ENCODE results near the gene TRPM3. TPM values are rescaled to one million over a fixed set of nuclear protein-coding genes. Genes with fewer than 3 reads are reported as not detected.

The TRPM3 gene
- total and polyA plus RNA-seq, 4 donors: 0.07 to 0.89 (median 0.67) TPM

- no peaks in the 10 kb centered on the region for H3K9me3 ChIP-seq (ENCODE audit: control insufficient read depth in 4 of 4, low read length in 3 of 4)
- H3K36me3 ChIP-seq (ENCODE audit: control insufficient read depth in 4 of 4, insufficient read depth in 3 of 4, low read depth in 1 of 4, low read length in 3 of 4): no peaks in the 10 kb centered on the region
- no peak overlapping the region for H3K27ac ChIP-seq (ENCODE audit: low read depth in 1 of 2, low read length in 2 of 2)
- no peak for TF ChIP-seq NR2F2 (IDR thresholded peaks at IDR 0.05)
- no peak for TF ChIP-seq TAF1 (conservative IDR thresholded peaks at IDR 0.05)
- no peak for TF ChIP-seq RXRA (IDR thresholded peaks at IDR 0.05)
- TF ChIP-seq JUND (IDR thresholded peaks at IDR 0.05): no peak
- TF ChIP-seq FOXA1 (IDR thresholded peaks at IDR 0.05): no peak
- TF ChIP-seq ZBTB33 (IDR thresholded peaks at IDR 0.05): no peak
- no peak for TF ChIP-seq HNF4G (IDR thresholded peaks at IDR 0.05)
- TF ChIP-seq, protein P1, sequence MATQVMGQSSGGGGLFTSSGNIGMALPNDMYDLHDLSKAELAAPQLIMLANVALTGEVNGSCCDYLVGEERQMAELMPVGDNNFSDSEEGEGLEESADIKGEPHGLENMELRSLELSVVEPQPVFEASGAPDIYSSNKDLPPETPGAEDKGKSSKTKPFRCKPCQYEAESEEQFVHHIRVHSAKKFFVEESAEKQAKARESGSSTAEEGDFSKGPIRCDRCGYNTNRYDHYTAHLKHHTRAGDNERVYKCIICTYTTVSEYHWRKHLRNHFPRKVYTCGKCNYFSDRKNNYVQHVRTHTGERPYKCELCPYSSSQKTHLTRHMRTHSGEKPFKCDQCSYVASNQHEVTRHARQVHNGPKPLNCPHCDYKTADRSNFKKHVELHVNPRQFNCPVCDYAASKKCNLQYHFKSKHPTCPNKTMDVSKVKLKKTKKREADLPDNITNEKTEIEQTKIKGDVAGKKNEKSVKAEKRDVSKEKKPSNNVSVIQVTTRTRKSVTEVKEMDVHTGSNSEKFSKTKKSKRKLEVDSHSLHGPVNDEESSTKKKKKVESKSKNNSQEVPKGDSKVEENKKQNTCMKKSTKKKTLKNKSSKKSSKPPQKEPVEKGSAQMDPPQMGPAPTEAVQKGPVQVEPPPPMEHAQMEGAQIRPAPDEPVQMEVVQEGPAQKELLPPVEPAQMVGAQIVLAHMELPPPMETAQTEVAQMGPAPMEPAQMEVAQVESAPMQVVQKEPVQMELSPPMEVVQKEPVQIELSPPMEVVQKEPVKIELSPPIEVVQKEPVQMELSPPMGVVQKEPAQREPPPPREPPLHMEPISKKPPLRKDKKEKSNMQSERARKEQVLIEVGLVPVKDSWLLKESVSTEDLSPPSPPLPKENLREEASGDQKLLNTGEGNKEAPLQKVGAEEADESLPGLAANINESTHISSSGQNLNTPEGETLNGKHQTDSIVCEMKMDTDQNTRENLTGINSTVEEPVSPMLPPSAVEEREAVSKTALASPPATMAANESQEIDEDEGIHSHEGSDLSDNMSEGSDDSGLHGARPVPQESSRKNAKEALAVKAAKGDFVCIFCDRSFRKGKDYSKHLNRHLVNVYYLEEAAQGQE (IDR thresholded peaks at IDR 0.05): no peak
- TF ChIP-seq SP1 (IDR thresholded peaks at IDR 0.05): no peak
- TF ChIP-seq FOXA2 (IDR thresholded peaks at IDR 0.05): no peak
- no peak for TF ChIP-seq HNF4A (conservative IDR thresholded peaks at IDR 0.05)
- no peak for TF ChIP-seq RAD21 (IDR thresholded peaks at IDR 0.05)
- no peak overlapping the region for H3K9ac ChIP-seq (ENCODE audit: low read depth in 1 of 2, low read length in 2 of 2)
- 86% methylated on average over 8 of the region's 8 CpGs for WGBS
- H3K4me1 ChIP-seq (ENCODE audit: control insufficient read depth in 4 of 4, insufficient read depth in 4 of 4, low read length in 3 of 4): no peaks in the 10 kb centered on the region
- H3K4me3 ChIP-seq (ENCODE audit: low read depth in 1 of 3, low read length in 3 of 3): no peak overlapping the region
- DNase-seq (ENCODE audit: low spot score): no peak
- no peaks in the 10 kb centered on the region for H3K27me3 ChIP-seq (ENCODE audit: control insufficient read depth in 4 of 4, insufficient read depth in 4 of 4, low read length in 3 of 4)
These were observed 361.2 kb downstream of the TRPM3 start for GRCh38 chr9:70760228-70760627.

- Histone ChIP-seq H3K4me3 (ENCODE audit: low read depth in 1 of 3, low read length in 3 of 3) (no peak overlapping the region), H3K4me1 (ENCODE audit: control insufficient read depth in 4 of 4, insufficient read depth in 4 of 4, low read length in 3 of 4) (no peaks in the 10 kb centered on the region), H3K27ac (ENCODE audit: low read depth in 1 of 2, low read length in 2 of 2) (no peak overlapping the region), H3K36me3 (ENCODE audit: control insufficient read depth in 4 of 4, insufficient read depth in 3 of 4, low read depth in 1 of 4, low read length in 3 of 4) (no peaks in the 10 kb centered on the region), H3K27me3 (ENCODE audit: control insufficient read depth in 4 of 4, insufficient read depth in 4 of 4, low read length in 3 of 4) (no peaks in the 10 kb centered on the region), H3K9me3 (ENCODE audit: control insufficient read depth in 4 of 4, low read length in 3 of 4) (no peaks in the 10 kb centered on the region), H3K9ac (ENCODE audit: low read depth in 1 of 2, low read length in 2 of 2) (no peak overlapping the region)
- no peak for DNase-seq (ENCODE audit: low spot score)
- WGBS: 82% methylated on average over 4 of the region's 4 CpGs
- TF ChIP-seq FOXA2 (IDR thresholded peaks at IDR 0.05) (no peak), CTCF (IDR thresholded peaks at IDR 0.05; ENCODE audit: low read depth, low read length, missing input control) (no peak), YY1 (IDR thresholded peaks at IDR 0.05) (no peak), JUND (IDR thresholded peaks at IDR 0.05) (no peak), TAF1 (conservative IDR thresholded peaks at IDR 0.05) (no peak), SP1 (IDR thresholded peaks at IDR 0.05) (no peak), EGR1 (IDR thresholded peaks at IDR 0.05; ENCODE audit: low read depth in 2 of 2) (no peak), ZBTB33 (IDR thresholded peaks at IDR 0.05) (no peak), HNF4A (conservative IDR thresholded peaks at IDR 0.05) (no peak), HNF4G (IDR thresholded peaks at IDR 0.05) (no peak), GABPA (IDR thresholded peaks at IDR 0.05 in 1 of 2, conservative IDR thresholded peaks at IDR 0.05 in 1 of 2) (no peak), FOXA1 (IDR thresholded peaks at IDR 0.05) (no peak), RAD21 (IDR thresholded peaks at IDR 0.05) (no peak)
- TF ChIP-seq, protein P2, sequence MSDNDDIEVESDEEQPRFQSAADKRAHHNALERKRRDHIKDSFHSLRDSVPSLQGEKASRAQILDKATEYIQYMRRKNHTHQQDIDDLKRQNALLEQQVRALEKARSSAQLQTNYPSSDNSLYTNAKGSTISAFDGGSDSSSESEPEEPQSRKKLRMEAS (IDR thresholded peaks at IDR 0.05): no peak
- TF ChIP-seq, protein P3, sequence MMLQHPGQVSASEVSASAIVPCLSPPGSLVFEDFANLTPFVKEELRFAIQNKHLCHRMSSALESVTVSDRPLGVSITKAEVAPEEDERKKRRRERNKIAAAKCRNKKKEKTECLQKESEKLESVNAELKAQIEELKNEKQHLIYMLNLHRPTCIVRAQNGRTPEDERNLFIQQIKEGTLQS (IDR thresholded peaks at IDR 0.05): no peak
- TF ChIP-seq, protein P1 (IDR thresholded peaks at IDR 0.05): no peak
These were observed 368.1 kb downstream of the TRPM3 start for GRCh38 chr9:70753311-70753710.

Data from liver (tissue), 9 donors.